ENCODE results near the gene TPGS1.

TPGS1 gene

DNA sequence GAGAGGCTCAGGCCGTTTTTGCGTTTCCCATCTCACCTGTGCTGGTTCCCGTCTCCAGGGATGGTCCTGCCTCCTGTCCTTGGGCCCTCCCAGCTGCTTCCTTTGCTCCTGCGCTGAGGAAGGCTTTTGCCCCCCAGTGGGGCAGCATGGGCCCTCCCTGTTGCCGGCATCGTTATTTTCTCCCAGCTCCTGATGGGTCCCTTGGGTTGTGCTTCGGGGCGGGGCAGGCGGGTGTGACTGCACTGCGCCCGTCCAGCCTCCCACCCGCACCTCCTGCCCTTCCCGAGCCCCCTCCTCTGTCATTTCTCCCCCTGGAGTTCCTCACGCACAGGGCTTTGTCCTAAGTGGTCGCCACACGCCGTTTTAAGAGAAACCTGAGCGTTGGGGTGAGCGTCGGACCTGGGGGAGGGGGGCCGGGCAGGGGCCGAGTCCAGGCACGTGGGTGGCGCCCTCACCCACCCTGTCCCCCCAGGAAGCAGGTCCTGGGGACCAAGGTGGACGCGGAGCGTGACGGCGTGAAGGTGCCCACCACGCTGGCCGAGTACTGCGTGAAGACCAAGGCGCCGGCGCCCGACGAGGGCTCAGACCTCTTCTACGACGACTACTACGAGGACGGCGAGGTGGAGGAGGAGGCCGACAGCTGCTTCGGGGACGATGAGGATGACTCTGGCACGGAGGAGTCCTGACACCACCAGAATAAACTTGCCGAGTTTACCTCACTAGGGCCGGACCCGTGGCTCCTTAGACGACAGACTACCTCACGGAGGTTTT lies 33.8 kb downstream of the TPGS1 start:
- DNase-seq (ENCODE audit: low read depth): no peak

GRCh38 chr19:541699-542098 lies 34.4 kb downstream of the TPGS1 start:
- no peak for DNase-seq (ENCODE audit: low read depth)

DNA sequence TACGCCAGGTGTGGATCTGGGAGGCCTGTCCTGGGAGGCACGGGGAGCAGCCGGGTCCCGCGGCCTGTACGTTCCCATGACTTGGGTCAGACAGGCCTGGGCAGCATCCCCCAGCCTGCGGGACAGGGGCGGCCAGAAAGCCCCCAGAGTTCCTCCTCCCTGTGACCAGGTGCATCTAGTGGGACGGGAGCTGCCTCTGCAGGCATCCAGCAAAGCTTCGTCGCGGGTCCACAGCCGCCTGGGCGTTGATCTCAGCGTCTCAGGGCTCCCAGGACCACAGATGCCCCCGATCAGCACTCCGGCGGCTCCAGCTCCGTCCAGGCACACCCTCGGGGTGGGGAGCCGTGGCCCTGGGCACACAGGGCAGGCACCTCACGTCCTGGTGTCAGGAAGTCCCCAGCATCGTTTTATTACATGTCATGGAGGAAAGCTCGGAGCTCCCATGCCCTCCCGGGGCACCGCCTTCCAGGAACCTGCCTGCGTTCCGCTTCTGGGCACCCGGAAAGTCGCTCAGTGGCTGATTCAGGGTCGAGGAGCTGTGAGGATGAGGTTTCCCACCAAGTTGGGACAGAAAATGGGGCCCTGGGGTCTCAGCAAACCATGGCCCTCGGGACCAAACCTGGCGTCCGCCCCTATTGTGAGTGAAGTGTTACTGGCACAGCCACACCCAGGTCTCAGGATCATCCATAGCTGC lies 35.0 kb downstream of the TPGS1 start:
- no peak for DNase-seq (ENCODE audit: low read depth)

- no peak for DNase-seq (ENCODE audit: low read depth)
These were observed 36.8 kb downstream of the TPGS1 start, which contains the start of gene GZMM for GRCh38 chr19:543910-544608. Gene GZMM, plus strand, starts transcription at chr19:544053. Its CDS starts 19 bp downstream, at chr19:544072.

- no peak for DNase-seq (ENCODE audit: low read depth)
These were observed 39.8 kb downstream of the TPGS1 start for GRCh38 chr19:547117-547516.

GRCh38 chr19:547836-548720 lies 40.8 kb downstream of the TPGS1 start:
- no peak for DNase-seq (ENCODE audit: low read depth)

GRCh38 chr19:548886-549830 lies 41.9 kb downstream of the TPGS1 start:
- no peak for DNase-seq (ENCODE audit: low read depth)

GRCh38 chr19:554817-555216 lies 47.5 kb downstream of the TPGS1 start:
- no peak for DNase-seq (ENCODE audit: low read depth)

GRCh38 chr19:555474-555808 lies 48.1 kb downstream of the TPGS1 start:
- no peak for DNase-seq (ENCODE audit: low read depth)

GRCh38 chr19:556611-557382 lies 49.5 kb downstream of the TPGS1 start:
- no peak for DNase-seq (ENCODE audit: low read depth)

DNA sequence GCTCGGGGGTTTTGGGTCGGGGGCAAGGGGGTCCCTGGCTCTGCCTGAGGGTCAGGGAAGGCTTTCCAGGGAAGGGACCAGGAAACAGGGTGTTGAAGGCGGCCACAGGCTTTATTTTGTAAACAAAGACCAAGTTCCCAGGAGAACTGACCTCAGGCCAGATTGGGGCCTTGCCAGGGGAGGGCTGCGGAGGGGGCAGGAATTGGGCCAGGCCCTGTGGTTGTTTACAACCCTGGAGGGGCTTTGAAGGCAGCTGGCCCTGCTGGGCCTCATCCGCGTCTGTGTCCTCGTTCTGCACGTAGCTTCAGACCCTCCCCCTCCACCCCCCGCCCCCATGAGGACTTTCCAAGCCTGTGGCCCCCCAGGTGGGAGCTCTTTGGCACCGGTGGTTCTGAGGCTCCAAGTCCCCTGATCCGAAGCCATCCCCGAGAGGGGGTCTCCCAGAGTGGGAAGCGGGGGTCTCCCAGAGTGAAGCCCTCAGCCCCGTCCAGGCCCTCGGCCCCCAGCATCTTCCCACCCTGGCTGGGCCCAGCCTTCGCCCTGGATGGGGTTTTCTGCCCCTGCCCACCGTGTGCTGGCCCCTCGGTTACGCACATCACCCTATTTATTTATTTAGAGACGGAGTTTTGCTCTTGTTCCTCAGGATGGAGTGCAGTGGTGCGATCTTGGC lies 51.6 kb downstream of the TPGS1 start:
- no peak for DNase-seq (ENCODE audit: low read depth)

DNA sequence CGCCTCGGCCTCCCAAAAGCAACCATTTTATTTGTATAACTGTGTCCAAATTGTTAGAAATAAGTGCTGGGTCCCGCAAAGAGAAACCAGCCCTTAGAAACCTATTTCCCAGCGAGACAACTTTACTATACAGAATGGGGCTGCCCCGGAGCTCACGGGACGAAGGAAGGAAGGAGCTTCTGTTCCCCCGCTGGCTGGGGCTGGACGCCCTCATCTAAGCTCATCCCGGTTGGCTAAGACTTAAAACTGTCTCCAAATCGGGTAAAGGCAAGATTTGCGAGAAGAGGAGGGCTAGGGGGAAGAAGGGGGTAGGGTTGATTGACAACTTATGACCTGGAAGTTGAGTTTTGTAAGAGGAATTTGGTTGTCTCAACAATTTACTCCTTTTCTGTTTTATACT lies 52.8 kb downstream of the TPGS1 start:
- DNase-seq (ENCODE audit: low read depth): no peak

DNA sequence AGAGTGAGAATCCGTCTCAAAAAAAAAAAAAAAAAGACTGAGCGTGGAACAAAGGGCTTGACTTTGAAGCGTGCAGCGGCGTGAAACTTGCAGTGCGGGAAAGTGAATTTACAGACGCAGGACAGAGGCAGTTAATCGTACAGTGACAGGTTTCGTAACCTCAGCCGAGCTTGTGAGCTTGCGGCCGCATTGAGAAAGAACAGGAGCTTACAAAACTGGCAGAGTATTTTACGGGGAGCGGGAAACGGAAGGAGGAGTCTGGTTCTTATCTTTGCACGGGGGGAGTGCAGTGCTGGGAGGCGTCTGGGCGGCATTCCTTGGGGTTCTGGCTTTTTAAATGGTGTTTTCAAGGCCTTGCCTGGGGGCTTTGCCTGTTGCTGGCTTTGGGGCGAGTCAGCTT lies 59.1 kb downstream of the TPGS1 start:
- DNase-seq (ENCODE audit: low read depth): no peak

GRCh38 chr19:566844-567243 lies 59.5 kb downstream of the TPGS1 start:
- DNase-seq (ENCODE audit: low read depth): no peak

DNA sequence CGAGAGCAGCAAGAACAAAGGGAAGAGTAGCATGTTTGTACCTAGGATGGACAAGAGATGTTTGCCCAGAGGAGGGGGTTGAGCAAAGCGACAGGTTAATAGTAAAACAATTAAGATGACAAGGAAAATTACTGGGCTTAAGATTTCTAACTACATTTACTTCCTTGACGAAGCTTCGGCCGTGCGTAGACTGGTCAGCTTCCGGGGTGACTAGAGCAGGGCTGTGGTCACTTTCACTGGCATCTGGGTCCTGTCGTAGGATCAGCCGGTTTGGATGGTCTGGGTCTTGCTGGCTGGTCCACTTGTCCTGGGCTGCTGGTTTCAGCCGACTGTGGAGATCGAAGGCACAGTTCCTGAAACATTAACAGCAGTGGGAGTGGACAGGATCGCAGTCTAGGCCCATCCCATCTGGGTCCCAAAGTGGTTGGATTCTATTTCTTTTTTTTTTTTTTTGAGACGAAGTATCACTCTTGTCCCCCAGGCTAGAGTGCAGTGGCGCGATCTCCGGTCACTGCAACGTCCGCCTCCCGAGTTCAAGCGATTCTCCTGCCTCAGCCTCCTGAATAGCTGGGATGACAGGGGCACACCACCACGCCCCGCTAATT lies 60.1 kb downstream of the TPGS1 start:
- no peak for DNase-seq (ENCODE audit: low read depth)

All from CMK (cell line).